Endothelial cell (in vitro differentiated cells): ENCODE results near the gene RNF220. TPM values are rescaled to one million over a fixed set of nuclear protein-coding genes. Genes with fewer than 3 reads are reported as not detected.

Source experiments
- DNase-seq: peaks from one replicate; pipeline ENCODE4 v3.0.0; 2021; ENCODE audit warnings: low spot score
- H3K27ac Mint-ChIP-seq: one replicate; pipeline ENCODE4 v1.8.0; 2021; ENCODE audit warnings: mixed read lengths, inconsistent platforms; ENCODE audit not compliant: unreplicated experiment
- H3K27me3 Mint-ChIP-seq: one replicate; pipeline ENCODE4 v1.8.0; 2021; ENCODE audit warnings: mild to moderate bottlenecking, moderate library complexity, mixed read lengths, inconsistent platforms; ENCODE audit not compliant: unreplicated experiment
- H3K36me3 Mint-ChIP-seq: one replicate; pipeline ENCODE4 v1.8.0; 2021; ENCODE audit warnings: mild to moderate bottlenecking, low read depth, mixed read lengths, inconsistent platforms; ENCODE audit not compliant: unreplicated experiment
- H3K4me1 Mint-ChIP-seq: one replicate; pipeline ENCODE4 v1.8.0; 2021; ENCODE audit warnings: mild to moderate bottlenecking, mixed read lengths, inconsistent platforms; ENCODE audit not compliant: unreplicated experiment
- H3K4me3 Mint-ChIP-seq: one replicate; pipeline ENCODE4 v1.8.0; 2021; ENCODE audit warnings: mild to moderate bottlenecking, mixed read lengths, inconsistent platforms; ENCODE audit not compliant: unreplicated experiment
- H3K9me3 Mint-ChIP-seq: one replicate; pipeline ENCODE4 v1.8.0; 2021; ENCODE audit warnings: mixed read lengths, inconsistent platforms; ENCODE audit not compliant: unreplicated experiment
- CTCF ChIP-seq: fragments of 200-600 bp; sonication (generic); IDR thresholded peaks from one replicate; pipeline ENCODE4 v1.5.0; 2021; ENCODE audit warnings: antibody characterized with exemption; ENCODE audit not compliant: unreplicated experiment
- total RNA-seq: library from RNA; stranded (reverse); fragmentation: NEBNext Ultra II Directional; extraction: Animal tissue kit (Norgen Biotek cat#: 25700); gene quantifications from one replicate; pipeline ENCODE4 v1.2.1, GENCODE V29; 2021; ENCODE audit not compliant: unreplicated experiment

Gene RNF220
- total RNA-seq, 1 donor from 2014 or later, result 87.5 TPM

DNA sequence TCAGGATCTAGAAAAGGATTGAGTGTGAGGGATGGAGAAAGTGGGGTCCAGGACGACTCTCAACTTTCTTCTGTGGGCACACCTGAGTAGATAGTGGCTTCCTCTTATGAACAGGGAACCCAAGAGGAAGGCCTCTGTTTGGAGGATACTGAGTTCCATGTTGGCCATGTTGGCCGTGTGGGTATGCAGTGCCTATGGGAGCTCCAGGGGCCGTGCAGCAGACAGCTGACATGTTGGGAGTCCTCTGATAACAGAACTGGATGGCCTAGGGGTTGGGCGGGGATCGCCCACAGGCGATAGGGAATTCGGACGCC lies 226.2 kb downstream of the RNF220 start:
- peak overlapping the region; percentile 94 for H3K4me3 Mint-ChIP-seq
- peaks cover 22% of the 10 kb centered on the region for H3K27me3 Mint-ChIP-seq
- no peaks in the 10 kb centered on the region for H3K9me3 Mint-ChIP-seq
- DNase-seq, result no peak
- H3K27ac Mint-ChIP-seq, result peak overlapping the region; percentile 98
- peaks cover 39% of the 10 kb centered on the region for H3K36me3 Mint-ChIP-seq
- TF ChIP-seq CTCF, result no peak
- peaks cover 27% of the 10 kb centered on the region for H3K4me1 Mint-ChIP-seq

GRCh38 chr1:44631647-44632539 lies 226.8 kb downstream of the RNF220 start:
- DNase-seq, result peak; percentile 90

DNA sequence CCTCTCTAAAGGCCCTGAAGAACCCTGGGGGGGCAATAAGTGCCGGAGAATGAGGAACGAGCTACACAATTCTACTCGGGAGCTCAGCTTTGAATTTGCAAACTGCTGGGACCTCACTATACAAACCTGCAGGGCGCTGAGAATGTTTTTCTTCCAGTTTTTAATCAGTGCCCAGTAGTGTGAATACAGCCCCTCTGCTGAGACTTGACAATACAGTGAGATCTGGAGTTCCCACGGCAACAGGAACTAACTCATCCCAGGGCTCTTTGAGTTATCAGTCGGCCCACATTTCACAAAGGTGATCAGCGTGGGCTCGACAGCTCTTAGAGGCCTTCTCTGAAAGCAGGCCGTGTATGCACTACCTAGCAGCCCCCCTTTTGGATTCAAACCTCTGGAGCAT lies 227.5 kb downstream of the RNF220 start:
- no peaks in the 10 kb centered on the region for H3K9me3 Mint-ChIP-seq
- H3K36me3 Mint-ChIP-seq, result peaks cover 48% of the 10 kb centered on the region
- no peak for TF ChIP-seq CTCF
- peaks cover 27% of the 10 kb centered on the region for H3K4me1 Mint-ChIP-seq
- peaks cover 22% of the 10 kb centered on the region for H3K27me3 Mint-ChIP-seq
- H3K4me3 Mint-ChIP-seq, result peak overlapping the region; percentile 95
- peak overlapping the region; percentile 96 for H3K27ac Mint-ChIP-seq
- no peak for DNase-seq

More at GRCh38 chr1:44631647-44632539, 226.8 kb downstream of the RNF220 start:
- peak overlapping the region; percentile 95 for H3K4me3 Mint-ChIP-seq
- no peaks in the 10 kb centered on the region for H3K9me3 Mint-ChIP-seq
- peaks cover 44% of the 10 kb centered on the region for H3K36me3 Mint-ChIP-seq
- peaks cover 27% of the 10 kb centered on the region for H3K4me1 Mint-ChIP-seq
- peaks cover 22% of the 10 kb centered on the region for H3K27me3 Mint-ChIP-seq
- no peak for TF ChIP-seq CTCF
- peak overlapping the region; percentile 98 for H3K27ac Mint-ChIP-seq

DNA sequence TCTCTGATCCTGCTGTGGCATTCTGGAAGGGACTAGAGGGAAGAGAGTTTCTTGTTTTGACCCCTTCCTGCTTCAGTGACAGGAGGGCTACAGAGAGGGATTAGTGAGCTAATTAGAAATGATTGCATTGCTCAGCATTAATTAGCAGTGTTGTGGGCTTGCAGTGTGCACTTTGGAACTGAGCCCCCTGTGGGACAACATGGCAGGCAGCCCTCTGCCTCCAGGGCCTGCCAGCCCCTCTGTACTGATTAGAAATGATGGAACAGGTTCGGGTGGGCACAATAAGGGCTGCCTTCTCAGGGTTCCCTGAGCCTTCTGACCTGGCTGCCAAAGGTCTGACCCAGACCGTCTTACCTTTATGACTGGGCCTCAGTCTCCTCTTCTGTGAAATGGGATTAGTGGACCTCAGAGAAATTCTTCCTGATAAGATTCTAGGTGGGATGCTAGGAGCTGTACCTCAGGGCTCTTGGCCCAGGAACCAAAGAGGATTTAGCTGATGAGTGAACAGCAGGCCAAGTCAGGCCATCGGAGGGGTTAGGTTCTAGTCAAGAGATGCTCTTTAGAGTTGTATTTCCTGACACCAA lies 229.6 kb downstream of the RNF220 start:
- peaks cover 30% of the 10 kb centered on the region for H3K4me1 Mint-ChIP-seq
- H3K27me3 Mint-ChIP-seq, result peaks cover 27% of the 10 kb centered on the region
- peak overlapping the region; percentile 79 for H3K4me3 Mint-ChIP-seq
- H3K36me3 Mint-ChIP-seq, result peaks cover 60% of the 10 kb centered on the region
- TF ChIP-seq CTCF, result no peak
- no peak overlapping the region for H3K27ac Mint-ChIP-seq
- DNase-seq, result no peak
- H3K9me3 Mint-ChIP-seq, result no peaks in the 10 kb centered on the region

DNA sequence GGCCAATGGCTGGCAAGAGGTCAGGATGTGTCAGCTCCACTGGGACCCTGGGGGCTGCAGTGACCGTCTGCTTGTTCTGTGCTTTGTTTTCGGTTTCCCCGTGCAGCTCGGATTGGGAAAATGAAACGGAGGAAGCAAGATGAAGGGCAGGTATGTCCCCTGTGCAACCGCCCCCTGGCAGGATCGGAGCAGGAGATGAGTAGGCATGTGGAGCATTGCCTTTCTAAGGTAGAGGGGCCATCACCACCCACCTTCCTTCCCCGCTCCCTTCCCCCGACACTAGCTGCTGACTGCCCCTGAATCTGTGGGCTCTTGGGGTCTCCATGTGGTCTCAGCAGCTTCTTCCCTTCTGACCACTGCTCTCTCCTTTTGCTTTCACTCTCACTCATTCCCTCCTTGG lies 230.4 kb downstream of the RNF220 start:
- Mint-ChIP-seq H3K36me3 (peaks cover 57% of the 10 kb centered on the region), H3K4me3 (no peak overlapping the region), H3K27me3 (peaks cover 27% of the 10 kb centered on the region), H3K4me1 (peaks cover 28% of the 10 kb centered on the region), H3K27ac (no peak overlapping the region), H3K9me3 (no peaks in the 10 kb centered on the region)
- DNase-seq, result no peak
- TF ChIP-seq CTCF, result no peak
